K562 (cell line): ENCODE measurements around the gene BNIP2. TPM values are rescaled to one million over a fixed set of nuclear protein-coding genes. Genes with fewer than 3 reads are reported as not detected.

Experiments
- ATAC-seq: fragments of 200-7000 bp; cut with Tn5 transposase; 3 replicates; pipeline ENCODE4 v1.9.1; 2020; ENCODE audit warnings: moderate library complexity
- BruUV-seq: library from RNA; stranded (reverse); fragments of 400-500 nt; replicated peaks from 2 replicates; lab custom pipeline; 2021; lab: Mats Ljungman, UMichigan
- CTCF ChIA-PET: fragments of 300-600 bp; formaldehyde crosslinking; extraction: SDS; loops from one replicate; lab custom pipeline; 2021; ENCODE audit warnings: low intra/inter-chr PET ratio; lab: Yijun Ruan, JAX
- POLR2A ChIA-PET: fragments of 300-600, 350-650 bp; sonication (Branson Sonifier 250); formaldehyde crosslinking; extraction: SDS; loops from one replicate; lab custom pipeline; 2021; ENCODE audit warnings: antibody characterized with exemption, inconsistent platforms; lab: Yijun Ruan, JAX
- DNase-seq, 4 experiments: peaks; one replicate each; pipeline versions ENCODE4 v3.0.0 to v3.0.0-alpha.2; 2011 to 2018; ENCODE audit warnings: low spot score in 3 of 4, mixed read lengths in 3 of 4; ENCODE audit errors: extremely low read depth in 1 of 4
- FAIRE-seq: peaks from 2 replicates; lab custom pipeline; 2011; peaks lifted over from hg19 to GRCh38; lab: Jason Lieb, UNC
- H2AFZ ChIP-seq: 2 replicates; pipeline ENCODE4 v1.6.0; 2011; ENCODE audit warnings: low read depth, low read length, control low read depth, inconsistent platforms
- H3K27ac ChIP-seq: fragments of 200-600 bp; 3 replicates; pipeline ENCODE4 v1.8.0; 2011; ENCODE audit warnings: low read depth, mild to moderate bottlenecking, control low read depth, inconsistent platforms, low read length, moderate library complexity, mixed read lengths; ENCODE audit errors: extremely low read depth
- H3K27me3 ChIP-seq, 2 experiments: fragments of 300-600 bp in 1 of 2; 2 replicates in 1 of 2; 3 replicates in 1 of 2; pipeline versions ENCODE4 v1.6.0 to v1.8.0; 2011; ENCODE audit warnings: inconsistent platforms in 2 of 2, low read length in 2 of 2, mild to moderate bottlenecking in 1 of 2, mixed read lengths in 1 of 2, moderate library complexity in 1 of 2; ENCODE audit not compliant: control insufficient read depth in 2 of 2, insufficient read depth in 2 of 2
- H3K36me3 ChIP-seq: fragments of 300-600 bp; 3 replicates; pipeline ENCODE4 v1.8.0; 2011; ENCODE audit warnings: mild to moderate bottlenecking, low read length, inconsistent platforms; ENCODE audit not compliant: control insufficient read depth, insufficient read depth
- H3K4me1 ChIP-seq, 2 experiments: fragments of 200-600 bp in 1 of 2; replicated peaks in 1 of 2; 2 replicates in 1 of 2; 3 replicates in 1 of 2; pipeline versions ENCODE4 v1.5.1 to v1.8.0; 2011; ENCODE audit warnings: inconsistent platforms in 2 of 2, low read length in 2 of 2, mild to moderate bottlenecking in 1 of 2, mixed read lengths in 1 of 2, moderate library complexity in 1 of 2; ENCODE audit not compliant: control insufficient read depth in 2 of 2, insufficient read depth in 2 of 2
- H3K4me2 ChIP-seq: 2 replicates; pipeline ENCODE4 v1.6.1; 2011; ENCODE audit warnings: low read length, control low read depth, inconsistent platforms, mixed read lengths; ENCODE audit not compliant: insufficient read depth
- H3K4me3 ChIP-seq: fragments of 200-600 bp; sonication (generic), shearing (Covaris generic); 2 replicates; pipeline ENCODE4 v1.5.1; 2016; ENCODE audit warnings: control low read depth, inconsistent platforms
- H3K79me2 ChIP-seq: fragments of 200-600 bp; 3 replicates; pipeline ENCODE4 v1.8.0; 2011; ENCODE audit warnings: low read length, inconsistent platforms; ENCODE audit not compliant: control insufficient read depth, insufficient read depth
- H3K9ac ChIP-seq, 2 experiments: 2 replicates each; pipeline versions ENCODE4 v1.6.0 to v1.6.1; 2011; ENCODE audit warnings: low read depth in 2 of 2, low read length in 2 of 2, control low read depth in 1 of 2, inconsistent platforms in 1 of 2, mild to moderate bottlenecking in 1 of 2, mixed read lengths in 1 of 2; ENCODE audit not compliant: insufficient read depth in 1 of 2
- H3K9me1 ChIP-seq: one replicate; pipeline ENCODE4 v1.6.0; 2011; ENCODE audit warnings: inconsistent platforms, mild to moderate bottlenecking, low read length, moderate library complexity; ENCODE audit not compliant: control insufficient read depth, insufficient read depth
- H3K9me3 ChIP-seq: replicated peaks from 2 replicates; pipeline ENCODE4 v1.5.1; 2011; ENCODE audit warnings: low read depth, low read length, inconsistent platforms; ENCODE audit not compliant: control insufficient read depth, insufficient read depth
- H4K20me1 ChIP-seq: replicated peaks from 2 replicates; pipeline ENCODE4 v1.6.1; 2011; ENCODE audit warnings: low read length, inconsistent platforms, mixed read lengths; ENCODE audit not compliant: control insufficient read depth, insufficient read depth
- EGR1 ChIP-seq: fragments of 450-650 bp; conservative IDR thresholded peaks from 2 replicates; pipeline ENCODE4 v1.6.1; 2017; ENCODE audit warnings: mild to moderate bottlenecking
- ELF1 ChIP-seq: fragments of 200-800 bp; sonication (Bioruptor generic); IDR thresholded peaks from 2 replicates; pipeline ENCODE4 v1.6.1; 2016; ENCODE audit warnings: missing genetic modification characterization, missing compliant biosample characterization
- ERF ChIP-seq: fragments of 450-650 bp; formaldehyde crosslinking; IDR thresholded peaks from 2 replicates; pipeline ENCODE4 v1.4.0; 2020; ENCODE audit warnings: mild to moderate bottlenecking, mixed read lengths
- GTF3C2 ChIP-seq: IDR thresholded peaks from 3 replicates; pipeline ENCODE4 v1.6.1; 2011; ENCODE audit warnings: borderline replicate concordance, mild to moderate bottlenecking, moderate library complexity; ENCODE audit not compliant: insufficient read length; ENCODE audit errors: extremely low read depth
- HMG20A ChIP-seq: fragments of 450-650 bp; formaldehyde crosslinking; conservative IDR thresholded peaks from 2 replicates; pipeline ENCODE4 v1.4.0; 2020; ENCODE audit warnings: mild to moderate bottlenecking, mixed read lengths
- NR4A1 ChIP-seq, 2 experiments: fragments of 250-450 bp in 1 of 2; fragments of 450-650 bp in 1 of 2; sonication (Bioruptor Pico) in 1 of 2; IDR thresholded peaks; 2 replicates each; pipeline versions ENCODE4 v1.4.0 to v1.6.1; 2016 to 2020; ENCODE audit warnings: mild to moderate bottlenecking in 2 of 2, missing compliant biosample characterization in 1 of 2, missing genetic modification characterization in 1 of 2, moderate library complexity in 1 of 2
- RBBP5 ChIP-seq: fragments of 200-600 bp; sonication (generic); IDR thresholded peaks from 2 replicates; pipeline ENCODE4 v1.6.1; 2012; ENCODE audit warnings: borderline replicate concordance, mild to moderate bottlenecking, low read length, control low read depth, inconsistent platforms; ENCODE audit not compliant: insufficient read depth, poor library complexity, severe bottlenecking
- SPI1 ChIP-seq: IDR thresholded peaks from 2 replicates; pipeline ENCODE4 v1.6.1; 2011; ENCODE audit warnings: low read depth, low read length, control low read depth, borderline replicate concordance
- TCF3 ChIP-seq: sonication (generic); formaldehyde crosslinking; IDR thresholded peaks from 2 replicates; pipeline ENCODE4 v1.4.0; 2020; ENCODE audit warnings: mild to moderate bottlenecking, missing genetic modification reagents
- USF2 ChIP-seq: sonication (generic); formaldehyde crosslinking; IDR thresholded peaks from 2 replicates; pipeline ENCODE4 v1.5.0; 2020; ENCODE audit warnings: missing genetic modification reagents
- WGBS: fragments of 100-300 bp; shearing (Covaris generic); methylation state at CpG from one replicate; pipeline ENCODE4 v1.1.6; 2016; ENCODE audit warnings: low coverage, mixed read lengths; ENCODE audit not compliant: insufficient coverage; ENCODE audit errors: missing lambda C conversion rate; 5-methylcytosine and 5-hydroxymethylcytosine counted together
- in situ Hi-C: fragments of 300-500 bp; cut with MboI; formaldehyde crosslinking; loops from 4 replicates; pipeline ENCODE4 v1.15.0; 2018; ENCODE audit warnings: inconsistent platforms, mixed read lengths
- intact Hi-C: fragments of 100-400 bp; cut with micrococcal nuclease; formaldehyde crosslinking; loops from 2 replicates; pipeline ENCODE4 v1.14.2; 2022
- polyA plus RNA-seq, 8 experiments: library from polyadenylated mRNA; depleted of rRNA in 4 of 8; stranded (reverse) in 5 of 8; unstranded in 3 of 8; fragments of >200 nt; fragmentation: Nextera tagmentation in 2 of 8; fragmentation: Illumina TruSeq in 1 of 8; extraction: Ambion mirVana in 2 of 8; extraction: Trizol in 1 of 8; gene quantifications; 2 replicates each; pipeline versions ENCODE4 v1.2.1 to v1.2.3, GENCODE V29; 2011 to 2014; ENCODE audit warnings: inconsistent platforms in 1 of 8, missing spikeins in 1 of 8
- total RNA-seq, 7 experiments: library from RNA; depleted of rRNA in 6 of 7; stranded (reverse); fragments of >200 nt in 6 of 7; fragmentation: Illumina TruSeq in 2 of 7; extraction: Trizol in 2 of 7; gene quantifications; 2 replicates each; pipeline versions ENCODE4 v1.2.1 to v1.2.3, GENCODE V29; 2011 to 2021; ENCODE audit warnings: low replicate concordance in 1 of 7

BNIP2 gene
- total and polyA plus RNA-seq, 9 of the 15 experiments (the other 6 are each of a cell fraction or from before 2014, with no cell fraction given) = 19.6 to 88.0 (median 52.5) TPM

- intact Hi-C loops = loop anchor here (5.0 to 10.0 kb wide), 3 partner anchors 43 to 488 kb away; no protein-coding TSS in a partner anchor
- TF ChIP-seq ERF (CRISPR knock-in tag) = no peak
- TF ChIP-seq TCF3 (CRISPR knock-in tag) = no peak
- TF ChIP-seq RBBP5 = no peak
- no peak for TF ChIP-seq GTF3C2
- TF ChIP-seq HMG20A = no peak
- TF ChIP-seq NR4A1 (CRISPR knock-in tag; IDR thresholded peaks at IDR 0.05) = no peak
- TF ChIP-seq NR4A1 (tag; IDR thresholded peaks at IDR 0.05) = no peak
- no peak for TF ChIP-seq SPI1
- TF ChIP-seq ELF1 (tag) = no peak
- no peak for TF ChIP-seq EGR1
- no peak for TF ChIP-seq USF2 (CRISPR knock-in tag)
These were observed 5.7 kb upstream of the BNIP2 start for GRCh38 chr15:59694779-59695178.

More at GRCh38 chr15:59694779-59695178, 5.7 kb upstream of the BNIP2 start:
- FAIRE-seq (no peak), ATAC-seq (no peak), DNase-seq (no peak)
- Histone ChIP-seq H3K4me3 (no peak overlapping the region), H3K79me2 (no peaks in the 10 kb centered on the region), H3K27ac (no peak overlapping the region), H4K20me1 (no peaks in the 10 kb centered on the region), H3K27me3 (no peaks in the 10 kb centered on the region), H3K36me3 (no peaks in the 10 kb centered on the region), H3K9ac (no peak overlapping the region), H3K9me1 (no peaks in the 10 kb centered on the region), H3K4me1 (peaks cover 8 to 9% of the 10 kb centered on the region in 2 experiments; a peak in 4 of 5 replicates), H3K9me3 (no peaks in the 10 kb centered on the region), H2AFZ (no peak overlapping the region), H3K4me2 (no peak overlapping the region)
- no TSS peak for BruUV-seq
- 41% methylated on average over 1 of the region's 1 CpG for WGBS
- POLR2A ChIA-PET = no interaction called here
- CTCF ChIA-PET = no interaction called here
- in situ Hi-C loops = loop anchor here (10.0 kb wide), 2 partner anchors 630 to 830 kb away; no protein-coding TSS in a partner anchor
